ENCODE data around the gene REEP5. TPM values are rescaled to one million over a fixed set of nuclear protein-coding genes. Genes with fewer than 3 reads are reported as not detected.

REEP5 gene
- total and polyA plus RNA-seq, 2 of the 13 experiments (the other 11 are each of a cell fraction or from before 2014, with no cell fraction given): 49.4 to 239 TPM

DNA sequence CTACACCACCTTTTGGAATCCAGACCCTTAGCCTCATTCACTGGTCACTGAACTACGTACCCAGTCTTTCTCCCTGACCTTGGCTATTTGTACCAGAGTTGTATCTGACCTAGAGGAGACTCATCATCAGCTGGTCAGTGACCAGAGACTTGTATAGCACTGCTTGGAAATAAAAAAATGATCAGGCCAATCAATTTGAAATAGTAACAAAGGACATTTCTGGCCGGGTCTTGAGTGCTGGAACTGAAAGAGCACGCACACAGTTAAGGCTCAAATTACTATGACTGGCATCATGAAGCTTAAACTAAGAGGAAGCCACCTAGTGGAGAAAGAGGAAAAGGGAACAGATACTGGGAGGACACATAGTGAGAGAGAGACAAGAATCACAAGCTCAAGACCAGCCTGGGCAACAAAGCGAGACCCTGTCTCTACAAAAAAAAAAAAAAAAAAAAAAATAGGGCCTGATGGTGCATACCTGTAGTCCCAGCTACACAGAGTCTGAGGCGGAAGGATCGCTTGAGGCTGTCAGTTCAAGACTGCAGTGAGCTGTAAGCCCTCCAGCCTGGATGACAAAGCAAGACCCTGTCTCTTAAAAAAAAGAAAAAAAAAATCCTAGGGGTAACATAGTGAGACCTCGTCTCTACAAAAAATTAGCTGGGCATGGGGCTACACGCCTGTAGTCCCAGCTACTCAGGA is 73.8 kb downstream of the REEP5 start (continued):
- TF ChIP-seq, protein P1, sequence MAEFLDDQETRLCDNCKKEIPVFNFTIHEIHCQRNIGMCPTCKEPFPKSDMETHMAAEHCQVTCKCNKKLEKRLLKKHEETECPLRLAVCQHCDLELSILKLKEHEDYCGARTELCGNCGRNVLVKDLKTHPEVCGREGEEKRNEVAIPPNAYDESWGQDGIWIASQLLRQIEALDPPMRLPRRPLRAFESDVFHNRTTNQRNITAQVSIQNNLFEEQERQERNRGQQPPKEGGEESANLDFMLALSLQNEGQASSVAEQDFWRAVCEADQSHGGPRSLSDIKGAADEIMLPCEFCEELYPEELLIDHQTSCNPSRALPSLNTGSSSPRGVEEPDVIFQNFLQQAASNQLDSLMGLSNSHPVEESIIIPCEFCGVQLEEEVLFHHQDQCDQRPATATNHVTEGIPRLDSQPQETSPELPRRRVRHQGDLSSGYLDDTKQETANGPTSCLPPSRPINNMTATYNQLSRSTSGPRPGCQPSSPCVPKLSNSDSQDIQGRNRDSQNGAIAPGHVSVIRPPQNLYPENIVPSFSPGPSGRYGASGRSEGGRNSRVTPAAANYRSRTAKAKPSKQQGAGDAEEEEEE (CRISPR knock-in tag; IDR thresholded peaks at IDR 0.05; ENCODE audit: borderline replicate concordance): no peak
- TF ChIP-seq GATAD2A (CRISPR knock-in tag; IDR thresholded peaks at IDR 0.05) (no peak), ZNF549 (CRISPR knock-in tag; IDR thresholded peaks at IDR 0.05) (no peak), ZNF614 (CRISPR knock-in tag; IDR thresholded peaks at IDR 0.05; ENCODE audit: borderline replicate concordance) (peak; percentile 58; the same call in 1 of the 2 replicates), TEAD2 (CRISPR knock-in tag; IDR thresholded peaks at IDR 0.05) (no peak), ZNF121 (CRISPR knock-in tag; IDR thresholded peaks at IDR 0.05) (peak; percentile 76; the same call in 1 of the 2 replicates), SIX1 (CRISPR knock-in tag; IDR thresholded peaks at IDR 0.05; ENCODE audit: borderline replicate concordance) (peak; percentile 91), NFE2L1 (CRISPR knock-in tag; IDR thresholded peaks at IDR 0.05; ENCODE audit: borderline replicate concordance) (no peak), GABPB1 (CRISPR knock-in tag; IDR thresholded peaks at IDR 0.05) (no peak)
- TF ChIP-seq, protein P2, sequence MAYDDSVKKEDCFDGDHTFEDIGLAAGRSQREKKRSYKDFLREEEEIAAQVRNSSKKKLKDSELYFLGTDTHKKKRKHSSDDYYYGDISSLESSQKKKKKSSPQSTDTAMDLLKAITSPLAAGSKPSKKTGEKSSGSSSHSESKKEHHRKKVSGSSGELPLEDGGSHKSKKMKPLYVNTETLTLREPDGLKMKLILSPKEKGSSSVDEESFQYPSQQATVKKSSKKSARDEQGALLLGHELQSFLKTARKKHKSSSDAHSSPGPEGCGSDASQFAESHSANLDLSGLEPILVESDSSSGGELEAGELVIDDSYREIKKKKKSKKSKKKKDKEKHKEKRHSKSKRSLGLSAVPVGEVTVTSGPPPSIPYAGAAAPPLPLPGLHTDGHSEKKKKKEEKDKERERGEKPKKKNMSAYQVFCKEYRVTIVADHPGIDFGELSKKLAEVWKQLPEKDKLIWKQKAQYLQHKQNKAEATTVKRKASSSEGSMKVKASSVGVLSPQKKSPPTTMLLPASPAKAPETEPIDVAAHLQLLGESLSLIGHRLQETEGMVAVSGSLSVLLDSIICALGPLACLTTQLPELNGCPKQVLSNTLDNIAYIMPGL (CRISPR knock-in tag; IDR thresholded peaks at IDR 0.05; ENCODE audit: borderline replicate concordance in 1 of 2, low read depth in 1 of 2): 0 out of 4 replicates have a peak, but pooled peaks of 1 of the 2 experiments have one; percentile 45
- TF ChIP-seq, protein P3, sequence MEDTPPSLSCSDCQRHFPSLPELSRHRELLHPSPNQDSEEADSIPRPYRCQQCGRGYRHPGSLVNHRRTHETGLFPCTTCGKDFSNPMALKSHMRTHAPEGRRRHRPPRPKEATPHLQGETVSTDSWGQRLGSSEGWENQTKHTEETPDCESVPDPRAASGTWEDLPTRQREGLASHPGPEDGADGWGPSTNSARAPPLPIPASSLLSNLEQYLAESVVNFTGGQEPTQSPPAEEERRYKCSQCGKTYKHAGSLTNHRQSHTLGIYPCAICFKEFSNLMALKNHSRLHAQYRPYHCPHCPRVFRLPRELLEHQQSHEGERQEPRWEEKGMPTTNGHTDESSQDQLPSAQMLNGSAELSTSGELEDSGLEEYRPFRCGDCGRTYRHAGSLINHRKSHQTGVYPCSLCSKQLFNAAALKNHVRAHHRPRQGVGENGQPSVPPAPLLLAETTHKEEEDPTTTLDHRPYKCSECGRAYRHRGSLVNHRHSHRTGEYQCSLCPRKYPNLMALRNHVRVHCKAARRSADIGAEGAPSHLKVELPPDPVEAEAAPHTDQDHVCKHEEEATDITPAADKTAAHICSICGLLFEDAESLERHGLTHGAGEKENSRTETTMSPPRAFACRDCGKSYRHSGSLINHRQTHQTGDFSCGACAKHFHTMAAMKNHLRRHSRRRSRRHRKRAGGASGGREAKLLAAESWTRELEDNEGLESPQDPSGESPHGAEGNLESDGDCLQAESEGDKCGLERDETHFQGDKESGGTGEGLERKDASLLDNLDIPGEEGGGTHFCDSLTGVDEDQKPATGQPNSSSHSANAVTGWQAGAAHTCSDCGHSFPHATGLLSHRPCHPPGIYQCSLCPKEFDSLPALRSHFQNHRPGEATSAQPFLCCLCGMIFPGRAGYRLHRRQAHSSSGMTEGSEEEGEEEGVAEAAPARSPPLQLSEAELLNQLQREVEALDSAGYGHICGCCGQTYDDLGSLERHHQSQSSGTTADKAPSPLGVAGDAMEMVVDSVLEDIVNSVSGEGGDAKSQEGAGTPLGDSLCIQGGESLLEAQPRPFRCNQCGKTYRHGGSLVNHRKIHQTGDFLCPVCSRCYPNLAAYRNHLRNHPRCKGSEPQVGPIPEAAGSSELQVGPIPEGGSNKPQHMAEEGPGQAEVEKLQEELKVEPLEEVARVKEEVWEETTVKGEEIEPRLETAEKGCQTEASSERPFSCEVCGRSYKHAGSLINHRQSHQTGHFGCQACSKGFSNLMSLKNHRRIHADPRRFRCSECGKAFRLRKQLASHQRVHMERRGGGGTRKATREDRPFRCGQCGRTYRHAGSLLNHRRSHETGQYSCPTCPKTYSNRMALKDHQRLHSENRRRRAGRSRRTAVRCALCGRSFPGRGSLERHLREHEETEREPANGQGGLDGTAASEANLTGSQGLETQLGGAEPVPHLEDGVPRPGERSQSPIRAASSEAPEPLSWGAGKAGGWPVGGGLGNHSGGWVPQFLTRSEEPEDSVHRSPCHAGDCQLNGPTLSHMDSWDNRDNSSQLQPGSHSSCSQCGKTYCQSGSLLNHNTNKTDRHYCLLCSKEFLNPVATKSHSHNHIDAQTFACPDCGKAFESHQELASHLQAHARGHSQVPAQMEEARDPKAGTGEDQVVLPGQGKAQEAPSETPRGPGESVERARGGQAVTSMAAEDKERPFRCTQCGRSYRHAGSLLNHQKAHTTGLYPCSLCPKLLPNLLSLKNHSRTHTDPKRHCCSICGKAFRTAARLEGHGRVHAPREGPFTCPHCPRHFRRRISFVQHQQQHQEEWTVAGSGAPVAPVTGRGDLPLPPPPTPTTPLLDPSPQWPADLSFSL (CRISPR knock-in tag; IDR thresholded peaks at IDR 0.05): no peak
- TF ChIP-seq, protein P4, sequence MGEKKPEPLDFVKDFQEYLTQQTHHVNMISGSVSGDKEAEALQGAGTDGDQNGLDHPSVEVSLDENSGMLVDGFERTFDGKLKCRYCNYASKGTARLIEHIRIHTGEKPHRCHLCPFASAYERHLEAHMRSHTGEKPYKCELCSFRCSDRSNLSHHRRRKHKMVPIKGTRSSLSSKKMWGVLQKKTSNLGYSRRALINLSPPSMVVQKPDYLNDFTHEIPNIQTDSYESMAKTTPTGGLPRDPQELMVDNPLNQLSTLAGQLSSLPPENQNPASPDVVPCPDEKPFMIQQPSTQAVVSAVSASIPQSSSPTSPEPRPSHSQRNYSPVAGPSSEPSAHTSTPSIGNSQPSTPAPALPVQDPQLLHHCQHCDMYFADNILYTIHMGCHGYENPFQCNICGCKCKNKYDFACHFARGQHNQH (CRISPR knock-in tag; IDR thresholded peaks at IDR 0.05): no peak
- TF ChIP-seq, protein P5, sequence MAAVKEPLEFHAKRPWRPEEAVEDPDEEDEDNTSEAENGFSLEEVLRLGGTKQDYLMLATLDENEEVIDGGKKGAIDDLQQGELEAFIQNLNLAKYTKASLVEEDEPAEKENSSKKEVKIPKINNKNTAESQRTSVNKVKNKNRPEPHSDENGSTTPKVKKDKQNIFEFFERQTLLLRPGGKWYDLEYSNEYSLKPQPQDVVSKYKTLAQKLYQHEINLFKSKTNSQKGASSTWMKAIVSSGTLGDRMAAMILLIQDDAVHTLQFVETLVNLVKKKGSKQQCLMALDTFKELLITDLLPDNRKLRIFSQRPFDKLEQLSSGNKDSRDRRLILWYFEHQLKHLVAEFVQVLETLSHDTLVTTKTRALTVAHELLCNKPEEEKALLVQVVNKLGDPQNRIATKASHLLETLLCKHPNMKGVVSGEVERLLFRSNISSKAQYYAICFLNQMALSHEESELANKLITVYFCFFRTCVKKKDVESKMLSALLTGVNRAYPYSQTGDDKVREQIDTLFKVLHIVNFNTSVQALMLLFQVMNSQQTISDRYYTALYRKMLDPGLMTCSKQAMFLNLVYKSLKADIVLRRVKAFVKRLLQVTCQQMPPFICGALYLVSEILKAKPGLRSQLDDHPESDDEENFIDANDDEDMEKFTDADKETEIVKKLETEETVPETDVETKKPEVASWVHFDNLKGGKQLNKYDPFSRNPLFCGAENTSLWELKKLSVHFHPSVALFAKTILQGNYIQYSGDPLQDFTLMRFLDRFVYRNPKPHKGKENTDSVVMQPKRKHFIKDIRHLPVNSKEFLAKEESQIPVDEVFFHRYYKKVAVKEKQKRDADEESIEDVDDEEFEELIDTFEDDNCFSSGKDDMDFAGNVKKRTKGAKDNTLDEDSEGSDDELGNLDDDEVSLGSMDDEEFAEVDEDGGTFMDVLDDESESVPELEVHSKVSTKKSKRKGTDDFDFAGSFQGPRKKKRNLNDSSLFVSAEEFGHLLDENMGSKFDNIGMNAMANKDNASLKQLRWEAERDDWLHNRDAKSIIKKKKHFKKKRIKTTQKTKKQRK (IDR thresholded peaks at IDR 0.05; ENCODE audit: low read length): no peak
